Gastroesophageal sphincter (tissue), 4 donors: ENCODE data around the gene NR5A2. TPM values are rescaled to one million over a fixed set of nuclear protein-coding genes. Genes with fewer than 3 reads are reported as not detected.

Experiments
- ATAC-seq: fragments of 150-250 bp; one replicate; pipeline ENCODE4 v1.9.1; 2016; ENCODE audit warnings: mild to moderate bottlenecking, moderate library complexity
- H3K27ac ChIP-seq, 4 donors: fragments of 200-600 bp; sonication (generic) in 3 of 4; 1 replicate in 3 of 4; 2 replicates in 1 of 4; pipeline ENCODE4 v1.5.1; 2016 to 2019
- H3K27me3 ChIP-seq: fragments of 200-600 bp; sonication (generic); one replicate; pipeline ENCODE4 v1.5.1; 2019
- H3K36me3 ChIP-seq, 2 donors: fragments of 200-600 bp; sonication (generic); one replicate each; pipeline ENCODE4 v1.5.1; 2019; ENCODE audit warnings: control low read depth in 1 of 2
- H3K4me1 ChIP-seq, 3 donors: fragments of 200-600 bp; sonication (generic); 1 replicate in 2 of 3; 2 replicates in 1 of 3; pipeline ENCODE4 v1.5.1; 2016 to 2019; ENCODE audit warnings: control low read depth in 2 of 3
- H3K4me3 ChIP-seq, 2 donors: fragments of 200-600 bp; sonication (generic); one replicate each; pipeline ENCODE4 v1.5.1; 2019; ENCODE audit warnings: mild to moderate bottlenecking in 1 of 2, moderate library complexity in 1 of 2
- H3K9me3 ChIP-seq, 3 donors: fragments of 200-600 bp; sonication (generic); one replicate each; pipeline ENCODE4 v1.5.1; 2017 to 2019; ENCODE audit warnings: control low read depth in 2 of 3
- EP300 ChIP-seq: sonication (generic); formaldehyde crosslinking; IDR thresholded peaks from one replicate; pipeline ENCODE4 v1.6.1; 2017; ENCODE audit warnings: antibody characterized with exemption, mild to moderate bottlenecking
- POLR2A ChIP-seq, 2 donors: fragments of 450-650 bp; IDR thresholded peaks; one replicate each; pipeline ENCODE4 v1.6.1; 2017; ENCODE audit warnings: antibody characterized with exemption in 2 of 2, mild to moderate bottlenecking in 2 of 2, moderate library complexity in 1 of 2
- POLR2AphosphoS5 ChIP-seq: sonication (generic); formaldehyde crosslinking; IDR thresholded peaks from one replicate; pipeline ENCODE4 v1.6.1; 2017; ENCODE audit warnings: antibody characterized with exemption
- WGBS, 2 donors: methylation state at CpG; one replicate each; pipeline ENCODE4 v1.1.5; 2018; ENCODE audit warnings: low coverage in 1 of 2; 5-methylcytosine and 5-hydroxymethylcytosine counted together
- total RNA-seq, 4 donors: library from RNA; depleted of rRNA; stranded (reverse); fragments of >200 nt; gene quantifications; one replicate each; pipeline ENCODE4 v1.1.0, GENCODE V29; 2016
- TF ChIP-seq, protein P1 (sequence below), 4 experiments: fragments of 200-600 bp in 2 of 4; fragments of 450-650 bp in 2 of 4; sonication (generic) in 1 of 4; IDR thresholded peaks; one replicate each; pipeline ENCODE4 v1.5.1; 2017 to 2019; ENCODE audit warnings: antibody characterized with exemption in 4 of 4, mild to moderate bottlenecking in 2 of 4, moderate library complexity in 2 of 4

NR5A2 gene
- total RNA-seq, 4 donors from 2014 or later = 2.0 to 4.2 (median 3.1) TPM

- Histone ChIP-seq H3K4me3 (no peak overlapping the region), H3K27ac (no peak overlapping the region), H3K27me3 (no peaks in the 10 kb centered on the region), H3K36me3 (no peaks in the 10 kb centered on the region), H3K4me1 (no peaks in the 10 kb centered on the region), H3K9me3 (no peaks in the 10 kb centered on the region)
- WGBS, 2 donors = 38 to 64% methylated on average over 2 of the region's 2 CpGs
- TF ChIP-seq, protein P1, sequence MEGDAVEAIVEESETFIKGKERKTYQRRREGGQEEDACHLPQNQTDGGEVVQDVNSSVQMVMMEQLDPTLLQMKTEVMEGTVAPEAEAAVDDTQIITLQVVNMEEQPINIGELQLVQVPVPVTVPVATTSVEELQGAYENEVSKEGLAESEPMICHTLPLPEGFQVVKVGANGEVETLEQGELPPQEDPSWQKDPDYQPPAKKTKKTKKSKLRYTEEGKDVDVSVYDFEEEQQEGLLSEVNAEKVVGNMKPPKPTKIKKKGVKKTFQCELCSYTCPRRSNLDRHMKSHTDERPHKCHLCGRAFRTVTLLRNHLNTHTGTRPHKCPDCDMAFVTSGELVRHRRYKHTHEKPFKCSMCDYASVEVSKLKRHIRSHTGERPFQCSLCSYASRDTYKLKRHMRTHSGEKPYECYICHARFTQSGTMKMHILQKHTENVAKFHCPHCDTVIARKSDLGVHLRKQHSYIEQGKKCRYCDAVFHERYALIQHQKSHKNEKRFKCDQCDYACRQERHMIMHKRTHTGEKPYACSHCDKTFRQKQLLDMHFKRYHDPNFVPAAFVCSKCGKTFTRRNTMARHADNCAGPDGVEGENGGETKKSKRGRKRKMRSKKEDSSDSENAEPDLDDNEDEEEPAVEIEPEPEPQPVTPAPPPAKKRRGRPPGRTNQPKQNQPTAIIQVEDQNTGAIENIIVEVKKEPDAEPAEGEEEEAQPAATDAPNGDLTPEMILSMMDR (IDR thresholded peaks at IDR 0.05) = no peak
- TF ChIP-seq EP300 (no peak), POLR2AphosphoS5 (no peak), POLR2A (IDR thresholded peaks at IDR 0.05) (no peak)
- ATAC-seq = no peak
Measured at GRCh38 chr1:200173097-200173618, 145.6 kb downstream of the NR5A2 start.

DNA sequence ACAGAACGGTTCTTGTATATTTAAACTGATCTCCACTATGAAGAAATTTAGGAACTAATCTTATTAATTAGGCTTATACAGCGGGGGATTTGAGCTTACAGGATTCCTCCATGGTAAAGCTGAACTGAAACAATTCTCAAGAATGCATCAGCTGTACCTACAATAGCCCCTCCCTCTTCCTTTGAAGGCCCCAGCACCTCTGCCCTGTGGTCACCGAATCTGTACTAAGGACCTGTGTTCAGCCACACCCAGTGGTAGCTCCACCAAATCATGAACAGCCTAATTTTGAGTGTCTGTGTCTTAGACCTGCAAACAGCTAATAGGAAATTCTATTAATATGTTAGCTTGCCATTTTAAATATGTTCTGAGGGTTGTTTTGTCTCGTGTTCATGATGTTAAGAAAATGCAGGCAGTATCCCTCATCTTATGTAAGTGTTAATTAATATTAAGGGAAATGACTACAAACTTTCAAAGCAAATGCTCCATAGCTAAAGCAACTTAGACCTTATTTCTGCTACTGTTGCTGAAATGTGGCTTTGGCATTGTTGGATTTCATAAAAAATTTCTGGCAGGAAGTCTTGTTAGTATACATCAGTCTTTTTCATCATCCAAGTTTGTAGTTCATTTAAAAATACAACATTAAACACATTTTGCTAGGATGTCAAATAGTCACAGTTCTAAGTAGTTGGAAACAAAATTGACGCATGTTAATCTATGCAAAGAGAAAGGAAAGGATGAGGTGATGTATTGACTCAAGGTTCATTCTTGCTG is 147.2 kb downstream of the NR5A2 start:
- Histone ChIP-seq H3K4me3 (no peak overlapping the region), H3K27me3 (no peaks in the 10 kb centered on the region), H3K27ac (no peak overlapping the region), H3K4me1 (no peaks in the 10 kb centered on the region), H3K9me3 (no peaks in the 10 kb centered on the region), H3K36me3 (no peaks in the 10 kb centered on the region)
- TF ChIP-seq, protein P1 (IDR thresholded peaks at IDR 0.05) = no peak
- TF ChIP-seq EP300 (no peak), POLR2AphosphoS5 (no peak), POLR2A (IDR thresholded peaks at IDR 0.05) (no peak)
- 86 to 88% methylated on average over 5 of the region's 5 CpGs for WGBS, 2 donors
- no peak for ATAC-seq

DNA sequence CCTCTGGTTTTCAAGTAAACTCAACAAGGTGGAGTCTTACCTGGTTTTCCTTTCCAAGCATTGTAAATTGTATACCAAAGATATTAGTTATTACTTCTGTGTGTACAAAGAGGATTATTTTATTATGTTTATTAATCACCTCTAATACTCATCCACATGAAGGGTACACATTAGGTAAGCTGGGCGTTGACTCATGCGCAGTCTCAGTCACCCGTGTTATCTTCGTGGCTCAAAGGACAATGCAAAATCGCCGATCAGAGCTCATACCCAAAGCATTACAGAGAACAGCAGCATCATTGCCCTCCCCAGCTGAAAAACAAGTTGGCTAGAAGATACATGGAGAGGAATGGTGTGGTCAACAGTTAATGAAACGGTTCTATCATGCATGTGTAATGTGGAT is 148.7 kb downstream of the NR5A2 start:
- H3K9me3 ChIP-seq = no peaks in the 10 kb centered on the region
- H3K4me3 ChIP-seq = no peak overlapping the region
- H3K4me1 ChIP-seq = no peaks in the 10 kb centered on the region
- no peak overlapping the region for H3K27ac ChIP-seq
- H3K36me3 ChIP-seq = no peaks in the 10 kb centered on the region
- H3K27me3 ChIP-seq = no peaks in the 10 kb centered on the region
- 80 to 81% methylated on average over 7 of the region's 7 CpGs for WGBS, 2 donors
- TF ChIP-seq, protein P1 (IDR thresholded peaks at IDR 0.05) = no peak
- TF ChIP-seq EP300 (no peak), POLR2AphosphoS5 (no peak), POLR2A (IDR thresholded peaks at IDR 0.05) (no peak)
- no peak for ATAC-seq

DNA sequence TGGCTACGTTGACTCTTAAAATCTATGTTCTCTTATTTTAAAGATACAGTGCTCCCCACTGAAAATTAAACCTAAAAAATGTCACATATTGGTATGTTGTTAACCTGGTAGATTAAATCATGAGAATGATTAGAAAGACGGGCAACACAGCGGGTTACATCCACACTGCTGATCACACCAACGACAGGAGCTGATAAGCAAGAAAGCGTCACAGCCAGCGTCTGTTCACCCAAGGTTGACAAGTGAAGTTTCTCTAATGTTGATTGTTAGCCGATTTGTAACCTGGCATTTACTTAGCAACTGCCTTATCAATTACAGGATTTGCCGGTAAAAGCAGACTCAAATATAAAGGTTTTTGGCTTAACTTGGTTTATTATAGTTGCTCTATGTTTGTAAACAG is 149.3 kb downstream of the NR5A2 start:
- H3K9me3 ChIP-seq = no peaks in the 10 kb centered on the region
- no peak for ATAC-seq
- TF ChIP-seq POLR2AphosphoS5 (no peak), POLR2A (IDR thresholded peaks at IDR 0.05) (no peak), EP300 (no peak)
- TF ChIP-seq, protein P1 (IDR thresholded peaks at IDR 0.05) = no peak
- no peaks in the 10 kb centered on the region for H3K27me3 ChIP-seq
- no peak overlapping the region for H3K27ac ChIP-seq
- 75 to 83% methylated on average over 8 of the region's 8 CpGs for WGBS, 2 donors
- H3K36me3 ChIP-seq = no peaks in the 10 kb centered on the region
- H3K4me3 ChIP-seq = no peak overlapping the region
- H3K4me1 ChIP-seq = no peaks in the 10 kb centered on the region

- no peak overlapping the region for H3K4me3 ChIP-seq
- no peak overlapping the region for H3K27ac ChIP-seq
- no peaks in the 10 kb centered on the region for H3K36me3 ChIP-seq
- no peaks in the 10 kb centered on the region for H3K27me3 ChIP-seq
- H3K4me1 ChIP-seq = peaks cover 0 to 2% (median 0%) of the 10 kb centered on the region in 3 donors
- no peaks in the 10 kb centered on the region for H3K9me3 ChIP-seq
- TF ChIP-seq, protein P1 (IDR thresholded peaks at IDR 0.05) = no peak
- no peak for TF ChIP-seq POLR2A (IDR thresholded peaks at IDR 0.05)
- no peak for TF ChIP-seq EP300
- no peak for TF ChIP-seq POLR2AphosphoS5
- ATAC-seq = no peak
- 62 to 77% methylated on average over 2 of the region's 2 CpGs for WGBS, 2 donors
Measured at GRCh38 chr1:200178340-200178739, 150.8 kb downstream of the NR5A2 start.
